SK-N-SH treated with all-trans-retinoic acid at 6 μM for 48 hours (cell line): ENCODE measurements around the gene CYP27B1.
"Not testable (repeated sequence)": the region's sequence is repeated elsewhere in the genome, so short reads cannot be mapped to it uniquely, and the experiment has no call there.

Experiments used
- ISL1 ChIP-seq: fragments of 250-450 bp; sonication (Bioruptor Pico); IDR thresholded peaks from 2 replicates; pipeline ENCODE4 v2.1.2; 2022; ENCODE audit warnings: mild to moderate bottlenecking, moderate library complexity
- PPARA ChIP-seq: fragments of 250-450 bp; sonication (Bioruptor Pico); IDR thresholded peaks from 2 replicates; pipeline ENCODE4 v1.5.0; 2020; ENCODE audit warnings: mild to moderate bottlenecking, borderline replicate concordance
- ZNF70 ChIP-seq: fragments of 450-650 bp; formaldehyde crosslinking; IDR thresholded peaks from 2 replicates; pipeline ENCODE4 v1.5.0; 2020; ENCODE audit warnings: mild to moderate bottlenecking, moderate library complexity
- ZNF8 ChIP-seq: fragments of 450-650 bp; formaldehyde crosslinking; IDR thresholded peaks from 2 replicates; pipeline ENCODE4 v1.5.0; 2020; ENCODE audit warnings: mild to moderate bottlenecking, moderate library complexity
- TF ChIP-seq, protein P1 (sequence below): fragments of 250-450 bp; sonication (Bioruptor Pico); IDR thresholded peaks from 2 replicates; pipeline ENCODE4 v1.5.0; 2020; ENCODE audit warnings: mild to moderate bottlenecking, moderate library complexity

DNA sequence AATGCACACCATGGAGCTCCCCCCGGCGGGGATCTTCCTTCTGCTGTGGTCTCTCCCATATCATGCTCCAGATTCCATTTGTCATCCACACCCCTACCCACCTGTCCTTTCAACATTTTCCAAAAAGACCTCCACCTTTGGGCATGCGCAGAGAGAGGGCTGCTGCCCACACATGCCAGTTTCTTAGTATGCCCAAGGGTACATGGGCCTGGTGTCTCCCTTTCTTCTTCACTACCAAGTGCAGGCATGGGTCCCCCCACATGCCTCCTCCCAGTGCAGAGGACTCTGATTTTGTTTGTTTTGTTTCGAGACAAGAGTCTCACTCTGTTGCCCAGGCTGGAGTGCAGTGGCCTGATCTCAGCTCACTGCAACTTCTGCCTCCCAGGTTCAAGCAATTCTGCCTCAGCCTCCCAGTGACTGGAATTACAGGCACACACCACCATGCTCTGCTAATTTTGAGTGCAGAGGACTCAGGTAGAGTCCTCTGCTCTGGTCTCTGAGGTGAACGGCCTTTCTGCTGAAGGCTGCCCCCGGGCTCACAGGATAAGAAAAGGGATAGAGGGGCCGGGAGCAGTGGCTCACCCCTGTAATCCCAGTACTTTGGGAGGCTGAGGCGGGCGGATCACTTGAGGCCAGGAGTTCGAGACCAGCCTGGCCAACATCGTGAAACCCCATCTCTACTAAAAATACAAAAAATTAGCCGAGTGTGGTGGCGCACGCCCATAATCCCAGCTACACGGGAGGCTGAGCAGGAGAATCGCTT lies 44.9 kb downstream of the CYP27B1 start:
- not testable (repeated sequence) for TF ChIP-seq ZNF70 (CRISPR knock-in tag); ISL1 (CRISPR knock-in tag); ZNF8 (CRISPR knock-in tag); PPARA
- TF ChIP-seq, protein P1, sequence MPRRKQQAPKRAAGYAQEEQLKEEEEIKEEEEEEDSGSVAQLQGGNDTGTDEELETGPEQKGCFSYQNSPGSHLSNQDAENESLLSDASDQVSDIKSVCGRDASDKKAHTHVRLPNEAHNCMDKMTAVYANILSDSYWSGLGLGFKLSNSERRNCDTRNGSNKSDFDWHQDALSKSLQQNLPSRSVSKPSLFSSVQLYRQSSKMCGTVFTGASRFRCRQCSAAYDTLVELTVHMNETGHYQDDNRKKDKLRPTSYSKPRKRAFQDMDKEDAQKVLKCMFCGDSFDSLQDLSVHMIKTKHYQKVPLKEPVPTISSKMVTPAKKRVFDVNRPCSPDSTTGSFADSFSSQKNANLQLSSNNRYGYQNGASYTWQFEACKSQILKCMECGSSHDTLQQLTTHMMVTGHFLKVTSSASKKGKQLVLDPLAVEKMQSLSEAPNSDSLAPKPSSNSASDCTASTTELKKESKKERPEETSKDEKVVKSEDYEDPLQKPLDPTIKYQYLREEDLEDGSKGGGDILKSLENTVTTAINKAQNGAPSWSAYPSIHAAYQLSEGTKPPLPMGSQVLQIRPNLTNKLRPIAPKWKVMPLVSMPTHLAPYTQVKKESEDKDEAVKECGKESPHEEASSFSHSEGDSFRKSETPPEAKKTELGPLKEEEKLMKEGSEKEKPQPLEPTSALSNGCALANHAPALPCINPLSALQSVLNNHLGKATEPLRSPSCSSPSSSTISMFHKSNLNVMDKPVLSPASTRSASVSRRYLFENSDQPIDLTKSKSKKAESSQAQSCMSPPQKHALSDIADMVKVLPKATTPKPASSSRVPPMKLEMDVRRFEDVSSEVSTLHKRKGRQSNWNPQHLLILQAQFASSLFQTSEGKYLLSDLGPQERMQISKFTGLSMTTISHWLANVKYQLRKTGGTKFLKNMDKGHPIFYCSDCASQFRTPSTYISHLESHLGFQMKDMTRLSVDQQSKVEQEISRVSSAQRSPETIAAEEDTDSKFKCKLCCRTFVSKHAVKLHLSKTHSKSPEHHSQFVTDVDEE (CRISPR knock-in tag): not testable (repeated sequence)
